Peyer's patch (tissue), 4 donors: Measurements from ENCODE around the gene KLHDC3. TPM values are rescaled to one million over a fixed set of nuclear protein-coding genes. Genes with fewer than 3 reads are reported as not detected.
"Not testable (repeated sequence)": the region's sequence is repeated elsewhere in the genome, so short reads cannot be mapped to it uniquely, and the experiment has no call there.

Experiments
- DNase-seq, 3 donors: peaks; one replicate each; pipeline ENCODE4 v3.0.0-alpha.2; 2017 to 2019
- H3K27ac ChIP-seq, 4 donors: fragments of 200-600 bp; sonication (generic); one replicate each; pipeline ENCODE4 v1.5.1; 2016 to 2019
- H3K27me3 ChIP-seq, 2 donors: fragments of 200-600 bp; sonication (generic); one replicate each; pipeline ENCODE4 v1.5.1; 2019
- H3K36me3 ChIP-seq, 3 donors: fragments of 200-600 bp; sonication (generic); one replicate each; pipeline ENCODE4 v1.5.1; 2016 to 2019
- H3K4me1 ChIP-seq, 4 donors: fragments of 200-600 bp; sonication (generic); one replicate each; pipeline ENCODE4 v1.5.1; 2016 to 2019
- H3K4me3 ChIP-seq, 4 donors: fragments of 200-600 bp; sonication (generic); 1 replicate in 3 of 4; 2 replicates in 1 of 4; pipeline ENCODE4 v1.5.1; 2016 to 2019; ENCODE audit warnings: mild to moderate bottlenecking in 1 of 4
- H3K9me3 ChIP-seq, 4 donors: fragments of 200-600 bp; sonication (generic); one replicate each; pipeline ENCODE4 v1.5.1; 2016 to 2019; ENCODE audit warnings: mild to moderate bottlenecking in 1 of 4
- CTCF ChIP-seq, 6 experiments: fragments of 450-650 bp in 4 of 6; fragments of 200-600 bp in 2 of 6; sonication (generic) in 1 of 6; IDR thresholded peaks; one replicate each; pipeline ENCODE4 v1.5.1; 2017 to 2019; ENCODE audit warnings: antibody characterized with exemption in 6 of 6, mild to moderate bottlenecking in 3 of 6, moderate library complexity in 1 of 6
- POLR2A ChIP-seq, 2 donors: fragments of 450-650 bp; IDR thresholded peaks; one replicate each; pipeline ENCODE4 v1.5.1; 2017; ENCODE audit warnings: antibody characterized with exemption in 2 of 2, mild to moderate bottlenecking in 2 of 2, moderate library complexity in 2 of 2
- total RNA-seq, 4 donors: library from RNA; depleted of rRNA; stranded (reverse); fragments of >200 nt; gene quantifications; one replicate each; pipeline ENCODE4 v1.1.0, GENCODE V29; 2016

KLHDC3 gene
- total RNA-seq, 4 donors from 2014 or later = 38.8 to 59.2 (median 52.6) TPM

DNA sequence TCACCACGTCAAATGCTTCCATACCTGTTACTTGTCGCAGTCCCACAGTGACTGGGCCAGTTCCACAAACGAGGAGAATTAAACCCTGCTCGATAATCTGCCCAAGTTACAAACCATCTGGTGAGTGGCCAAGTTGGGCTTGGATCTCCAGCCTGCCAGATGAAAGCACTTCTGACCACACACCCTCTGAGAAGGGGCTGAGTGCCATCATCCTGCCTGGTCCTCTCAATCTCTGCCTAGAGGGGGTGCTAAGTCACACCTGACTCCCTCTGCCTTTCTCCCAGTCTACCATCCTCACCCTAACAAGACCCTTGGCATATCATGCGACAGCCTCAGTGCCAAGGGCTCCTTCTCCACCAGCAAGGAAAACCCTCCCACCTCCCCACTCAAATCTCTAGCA, 23.1 kb downstream of the KLHDC3 start:
- TF ChIP-seq CTCF (IDR thresholded peaks at IDR 0.05) = no peak
- no peak for TF ChIP-seq POLR2A (IDR thresholded peaks at IDR 0.05)
- DNase-seq = no peak
- Histone ChIP-seq H3K4me1 (no peaks in the 10 kb centered on the region), H3K9me3 (no peaks in the 10 kb centered on the region), H3K36me3 (peaks cover 0 to 70% (median 0%) of the 10 kb centered on the region in 3 donors), H3K4me3 (no peak overlapping the region), H3K27me3 (no peaks in the 10 kb centered on the region), H3K27ac (no peak overlapping the region)

DNA sequence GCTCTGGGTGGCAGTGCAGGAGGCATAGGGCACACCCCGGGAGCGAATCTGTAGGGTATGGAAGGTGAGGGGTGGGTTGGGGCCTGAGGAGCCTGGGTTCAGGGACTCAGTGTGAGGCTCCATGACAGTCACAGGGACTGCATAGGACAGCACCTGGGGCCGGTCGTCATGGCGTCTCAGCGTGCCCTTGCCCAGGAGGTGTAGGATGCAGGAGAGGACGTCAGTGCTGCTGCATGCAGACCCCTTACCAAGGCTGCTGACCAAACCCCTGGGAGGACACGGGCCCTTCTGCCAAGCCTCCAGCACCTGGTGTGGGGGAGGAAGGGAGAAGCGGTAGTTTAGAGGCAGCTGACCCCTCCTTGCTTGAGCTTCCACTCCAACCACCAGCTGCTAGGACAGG, 23.7 kb downstream of the KLHDC3 start:
- no peak overlapping the region for H3K27ac ChIP-seq
- DNase-seq = no peak
- H3K4me1 ChIP-seq = no peaks in the 10 kb centered on the region
- TF ChIP-seq POLR2A (IDR thresholded peaks at IDR 0.05) (no peak), CTCF (IDR thresholded peaks at IDR 0.05) (no peak)
- H3K36me3 ChIP-seq = peaks cover 0 to 71% (median 0%) of the 10 kb centered on the region in 3 donors
- H3K4me3 ChIP-seq = no peak overlapping the region
- no peaks in the 10 kb centered on the region for H3K27me3 ChIP-seq
- H3K9me3 ChIP-seq = no peaks in the 10 kb centered on the region

DNA sequence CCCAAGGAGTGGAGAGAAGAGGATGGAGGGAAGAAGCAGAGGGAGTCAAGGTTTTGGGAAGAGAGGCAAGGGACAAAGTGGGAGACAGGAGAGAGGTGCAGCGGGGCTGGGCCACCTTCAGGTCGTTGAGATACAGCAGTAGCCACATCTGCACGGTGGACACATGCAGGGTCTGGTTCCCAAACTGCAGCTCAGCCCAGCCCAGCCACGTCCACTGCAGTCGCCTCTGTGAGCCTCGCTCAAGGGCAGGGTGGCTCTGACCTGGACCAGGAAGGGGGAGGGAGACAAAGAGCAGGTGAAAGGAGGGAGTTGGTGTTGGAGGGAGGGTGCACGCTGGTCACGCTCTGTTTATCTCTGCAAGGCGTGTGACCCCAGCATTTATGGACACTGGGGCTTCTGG, 24.7 kb downstream of the KLHDC3 start:
- Histone ChIP-seq H3K4me1 (no peaks in the 10 kb centered on the region), H3K36me3 (peaks cover 0 to 81% (median 0%) of the 10 kb centered on the region in 3 donors), H3K4me3 (no peak overlapping the region), H3K27me3 (no peaks in the 10 kb centered on the region), H3K9me3 (no peaks in the 10 kb centered on the region), H3K27ac (no peak overlapping the region)
- DNase-seq = no peak
- no peak for TF ChIP-seq POLR2A (IDR thresholded peaks at IDR 0.05)
- TF ChIP-seq CTCF (IDR thresholded peaks at IDR 0.05) = no peak

DNA sequence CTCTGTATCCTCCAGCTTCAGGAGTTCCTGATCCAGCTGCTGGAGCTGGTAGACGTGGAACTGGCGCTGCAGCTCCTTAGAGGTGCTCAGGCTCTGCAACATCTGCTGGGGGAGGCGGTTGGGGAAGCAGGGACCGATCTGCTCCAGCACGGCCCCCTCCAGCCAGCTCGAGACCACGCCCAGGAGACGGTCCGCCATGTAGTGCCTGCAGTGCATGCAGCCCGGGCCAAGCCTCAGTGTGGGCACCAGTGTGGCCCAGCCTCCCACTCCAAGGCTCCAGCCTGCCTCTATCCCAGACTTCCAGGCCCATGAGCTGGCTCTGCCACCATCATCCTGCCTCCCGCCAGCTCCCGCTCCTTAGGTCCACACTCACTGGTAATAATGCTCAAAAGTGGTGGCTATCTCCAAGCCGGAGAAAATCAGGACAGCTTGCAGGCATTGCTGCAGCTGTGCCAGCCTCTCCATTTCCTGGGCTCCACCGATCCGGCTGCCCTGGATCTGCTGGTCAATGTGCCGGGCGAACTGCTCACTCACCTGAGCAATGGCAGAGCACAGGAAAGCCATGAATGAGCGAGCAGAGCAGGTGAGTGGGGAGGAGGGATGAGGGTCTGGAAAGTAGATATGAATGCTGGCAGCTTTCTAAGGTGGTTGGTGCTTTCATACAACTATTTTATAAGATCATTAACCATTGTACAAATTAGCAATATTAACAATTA, 26.7 kb downstream of the KLHDC3 start:
- H3K9me3 ChIP-seq = no peaks in the 10 kb centered on the region
- H3K27ac ChIP-seq = no peak overlapping the region
- H3K36me3 ChIP-seq = peaks cover 0 to 83% (median 0%) of the 10 kb centered on the region in 3 donors
- H3K4me3 ChIP-seq = no peak overlapping the region
- no peak for DNase-seq
- TF ChIP-seq CTCF (IDR thresholded peaks at IDR 0.05) (no peak), POLR2A (IDR thresholded peaks at IDR 0.05) (no peak)
- H3K27me3 ChIP-seq = no peaks in the 10 kb centered on the region
- H3K4me1 ChIP-seq = no peaks in the 10 kb centered on the region

- H3K9me3 ChIP-seq, H3K4me3 ChIP-seq, H3K4me1 ChIP-seq, DNase-seq, H3K27ac ChIP-seq, H3K27me3 ChIP-seq: not testable (repeated sequence)
- H3K36me3 ChIP-seq = peaks cover 0 to 84% (median 0%) of the 10 kb centered on the region in 3 donors
Measured at GRCh38 chr6:43041475-43041874, 27.4 kb downstream of the KLHDC3 start.

DNA sequence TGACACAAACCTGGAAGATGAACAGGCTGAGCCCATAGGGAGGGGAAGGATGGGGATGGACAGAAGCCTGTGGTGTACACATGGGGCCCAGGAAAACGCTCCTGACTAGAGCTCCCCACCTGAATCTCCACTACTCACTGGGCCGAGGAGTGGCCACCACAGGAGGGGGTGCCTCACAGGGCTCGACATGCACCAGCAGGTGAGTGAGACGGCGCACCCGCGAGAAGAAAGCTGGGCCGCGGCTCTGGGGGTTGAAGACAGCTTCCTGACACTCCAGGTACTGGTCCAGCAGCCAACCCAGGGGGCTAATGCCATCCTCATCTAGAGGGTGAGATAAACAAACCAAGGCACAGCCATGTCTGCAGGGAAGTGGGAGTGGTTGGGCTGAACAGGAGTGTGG, 29.3 kb downstream of the KLHDC3 start:
- Histone ChIP-seq H3K9me3 (no peaks in the 10 kb centered on the region), H3K27ac (no peak overlapping the region), H3K4me1 (no peaks in the 10 kb centered on the region), H3K27me3 (no peaks in the 10 kb centered on the region), H3K4me3 (no peak overlapping the region), H3K36me3 (peaks cover 0 to 82% (median 0%) of the 10 kb centered on the region in 3 donors)
- DNase-seq = no peak
- no peak for TF ChIP-seq CTCF (IDR thresholded peaks at IDR 0.05)
- no peak for TF ChIP-seq POLR2A (IDR thresholded peaks at IDR 0.05)
